BJ (cell line): ENCODE measurements around the gene CHN2. TPM values are rescaled to one million over a fixed set of nuclear protein-coding genes. Genes with fewer than 3 reads are reported as not detected.

ENCODE experiments used
- CTCF ChIA-PET: fragments of 350-600 bp; formaldehyde crosslinking; extraction: SDS; loops from one replicate; lab custom pipeline; 2021; ENCODE audit warnings: antibody characterized with exemption, inconsistent platforms; lab: Yijun Ruan, JAX
- POLR2A ChIA-PET: fragments of 300-600 bp; sonication (Branson Sonifier 250); formaldehyde crosslinking; extraction: SDS; loops from one replicate; lab custom pipeline; 2021; ENCODE audit warnings: antibody characterized with exemption; lab: Charles Lee
- DNase-seq: peaks from one replicate; pipeline ENCODE4 v3.0.0-alpha.2; 2011; ENCODE audit warnings: low read depth
- H3K27me3 ChIP-seq: 2 replicates; pipeline ENCODE4 v1.6.0; 2011; ENCODE audit warnings: low read length; ENCODE audit not compliant: control insufficient read depth, insufficient read depth
- H3K36me3 ChIP-seq: 2 replicates; pipeline ENCODE4 v1.5.1; 2011; ENCODE audit warnings: low read length; ENCODE audit not compliant: control insufficient read depth, insufficient read depth
- H3K4me3 ChIP-seq: 2 replicates; pipeline ENCODE4 v1.5.1; 2011; ENCODE audit warnings: low read depth, mild to moderate bottlenecking, control low read depth, low read length
- CTCF ChIP-seq: IDR thresholded peaks from 2 replicates; pipeline ENCODE4 v1.5.1; 2011; ENCODE audit warnings: low read depth, mild to moderate bottlenecking, control low read depth, inconsistent platforms, low read length, moderate library complexity; ENCODE audit not compliant: insufficient read depth
- polyA plus RNA-seq: library from polyadenylated mRNA; depleted of rRNA; stranded (reverse); fragments of >200 nt; gene quantifications from 2 replicates; pipeline ENCODE4 v1.2.3, GENCODE V29; 2011

Gene CHN2
- polyA plus RNA-seq, 1 experiment: not detected

GRCh38 chr7:29457141-29457561, 262.6 kb downstream of the CHN2 start:
- DNase-seq: no peak
- TF ChIP-seq CTCF: no peak
- no peaks in the 10 kb centered on the region for H3K36me3 ChIP-seq
- CTCF ChIA-PET: interaction anchor here (0.7 to 2.0 kb wide), 8 partner anchors 9 to 351 kb away, joined by 3 to 5 read pairs (median 3); no protein-coding TSS in a partner anchor
- H3K4me3 ChIP-seq: no peak overlapping the region
- H3K27me3 ChIP-seq: 0 out of 2 replicates have a peak, but pooled peaks cover 2% of the 10 kb centered on the region
- POLR2A ChIA-PET: no interaction called here

- no peak overlapping the region for H3K4me3 ChIP-seq
- TF ChIP-seq CTCF: no peak
- DNase-seq: peak; percentile 55
- H3K36me3 ChIP-seq: no peaks in the 10 kb centered on the region
- POLR2A ChIA-PET: interaction anchor here (0.5 kb wide), 1 partner anchor 155 kb away, joined by 4 read pairs; no protein-coding TSS in a partner anchor
- CTCF ChIA-PET: interaction anchor here (0.7 to 2.0 kb wide), 4 partner anchors 9 to 49 kb away, joined by 3 to 5 read pairs (median 4); no protein-coding TSS in a partner anchor
- peaks cover 4% of the 10 kb centered on the region; the same call in 1 of the 2 replicates for H3K27me3 ChIP-seq
These were observed 263.0 kb downstream of the CHN2 start for GRCh38 chr7:29457565-29458011.

- no peak overlapping the region for H3K4me3 ChIP-seq
- H3K27me3 ChIP-seq: peaks cover 5% of the 10 kb centered on the region; the same call in 1 of the 2 replicates
- no peak for DNase-seq
- no peak for TF ChIP-seq CTCF
- POLR2A ChIA-PET: no interaction called here
- CTCF ChIA-PET: no interaction called here
- no peaks in the 10 kb centered on the region for H3K36me3 ChIP-seq
These were observed 264.4 kb downstream of the CHN2 start for GRCh38 chr7:29458933-29459332.

GRCh38 chr7:29459589-29459988, 265.0 kb downstream of the CHN2 start:
- Histone ChIP-seq H3K4me3 (no peak overlapping the region), H3K36me3 (no peaks in the 10 kb centered on the region), H3K27me3 (peaks cover 5% of the 10 kb centered on the region; the same call in 1 of the 2 replicates)
- no peak for DNase-seq
- POLR2A ChIA-PET: no interaction called here
- TF ChIP-seq CTCF: no peak
- CTCF ChIA-PET: no interaction called here

- ChIA-PET POLR2A (no interaction called here), CTCF (no interaction called here)
- no peak overlapping the region for H3K4me3 ChIP-seq
- H3K36me3 ChIP-seq: no peaks in the 10 kb centered on the region
- TF ChIP-seq CTCF: no peak
- no peak for DNase-seq
- peaks cover 5% of the 10 kb centered on the region; the same call in 1 of the 2 replicates for H3K27me3 ChIP-seq
These were observed 267.4 kb downstream of the CHN2 start for GRCh38 chr7:29461996-29462395.
